K562 (cell line): ENCODE data around the gene ANO10. TPM values are rescaled to one million over a fixed set of nuclear protein-coding genes. Genes with fewer than 3 reads are reported as not detected.

Source experiments
- ATF2 ChIP-seq: sonication (generic); formaldehyde crosslinking; IDR thresholded peaks from 2 replicates; pipeline ENCODE4 v1.8.1; 2022; ENCODE audit warnings: missing genetic modification reagents
- ATF7 ChIP-seq: fragments of 450-650 bp; IDR thresholded peaks from 2 replicates; pipeline ENCODE4 v1.7.1; 2014; ENCODE audit warnings: mild to moderate bottlenecking, moderate library complexity
- CREB1 ChIP-seq, 2 experiments: sonication (generic) in 1 of 2; formaldehyde crosslinking in 1 of 2; IDR thresholded peaks; 2 replicates each; pipeline versions ENCODE4 v1.6.1 to v1.8.0; 2012 to 2022; ENCODE audit warnings: inconsistent platforms in 1 of 2, mild to moderate bottlenecking in 1 of 2, missing genetic modification reagents in 1 of 2, moderate library complexity in 1 of 2
- CREM ChIP-seq: IDR thresholded peaks from 2 replicates; pipeline ENCODE4 v1.6.1; 2014; ENCODE audit warnings: antibody characterized with exemption, low read depth
- DPF2 ChIP-seq: fragments of 450-650 bp; IDR thresholded peaks from 2 replicates; pipeline ENCODE4 v1.6.1; 2016
- E2F3 ChIP-seq: fragments of 250-450 bp; sonication (Bioruptor Pico); IDR thresholded peaks from 2 replicates; pipeline ENCODE4 v1.4.0; 2020; ENCODE audit warnings: mild to moderate bottlenecking
- EGR1 ChIP-seq: fragments of 450-650 bp; conservative IDR thresholded peaks from 2 replicates; pipeline ENCODE4 v1.6.1; 2017; ENCODE audit warnings: mild to moderate bottlenecking
- ETS2 ChIP-seq: IDR thresholded peaks from 2 replicates; pipeline ENCODE4 v1.6.1; 2016; ENCODE audit warnings: borderline replicate concordance, missing genetic modification characterization, mild to moderate bottlenecking, moderate library complexity, missing compliant biosample characterization; ENCODE audit not compliant: poor library complexity, severe bottlenecking
- FOS ChIP-seq: IDR thresholded peaks from 3 replicates; pipeline ENCODE4 v1.6.1; 2011; ENCODE audit not compliant: insufficient read length; ENCODE audit errors: extremely low read depth
- FOSL1 ChIP-seq: fragments of 200-800 bp; sonication (Bioruptor generic); conservative IDR thresholded peaks from 2 replicates; pipeline ENCODE4 v1.6.1; 2016; ENCODE audit warnings: missing genetic modification characterization, missing compliant biosample characterization
- FOXA1 ChIP-seq: fragments of 450-650 bp; IDR thresholded peaks from 2 replicates; pipeline ENCODE4 v1.6.1; 2016; ENCODE audit warnings: mild to moderate bottlenecking, borderline replicate concordance
- HNRNPH1 ChIP-seq: fragments of 200-400 bp; formaldehyde crosslinking; optimal IDR thresholded peaks from 2 replicates; pipeline ENCODE3; 2017; ENCODE audit warnings: low read depth, mild to moderate bottlenecking, low read length, moderate library complexity
- JUN ChIP-seq, 2 experiments: sonication (generic) in 1 of 2; formaldehyde crosslinking in 1 of 2; IDR thresholded peaks; 2 replicates each; pipeline versions ENCODE4 v1.6.1 to v1.8.0; 2012 to 2022; ENCODE audit warnings: borderline replicate concordance in 2 of 2, mild to moderate bottlenecking in 2 of 2, improper control_type of control experiment in 1 of 2, low read depth in 1 of 2, low read length in 1 of 2, missing genetic modification reagents in 1 of 2
- MAFK ChIP-seq: IDR thresholded peaks from 2 replicates; pipeline ENCODE4 v1.6.1; 2011; ENCODE audit warnings: low read length, improper control_type of control experiment
- MLLT1 ChIP-seq, 2 experiments: fragments of 450-650 bp; IDR thresholded peaks; 2 replicates each; pipeline ENCODE4 v1.6.1; 2016
- MTA3 ChIP-seq: fragments of 450-650 bp; formaldehyde crosslinking; IDR thresholded peaks from 2 replicates; pipeline ENCODE4 v1.6.1; 2017; ENCODE audit warnings: mild to moderate bottlenecking, borderline replicate concordance
- NCOA1 ChIP-seq: fragments of 450-650 bp; IDR thresholded peaks from 2 replicates; pipeline ENCODE4 v1.6.1; 2016; ENCODE audit warnings: low read depth
- PHTF2 ChIP-seq: fragments of 250-450 bp; sonication (Bioruptor Pico); IDR thresholded peaks from 2 replicates; pipeline ENCODE4 v1.5.0; 2021; ENCODE audit warnings: mild to moderate bottlenecking
- SMAD2 ChIP-seq: fragments of 150-350 bp; IDR thresholded peaks from 2 replicates; pipeline ENCODE4 v1.6.1; 2014; ENCODE audit warnings: low read depth, mild to moderate bottlenecking, low read length
- SMARCC2 ChIP-seq: fragments of 450-650 bp; IDR thresholded peaks from 2 replicates; pipeline ENCODE4 v1.6.1; 2017; ENCODE audit warnings: antibody characterized with exemption, moderate library complexity, mild to moderate bottlenecking, low read depth
- SMARCE1 ChIP-seq: fragments of 450-650 bp; IDR thresholded peaks from 2 replicates; pipeline ENCODE4 v1.7.1; 2016; ENCODE audit warnings: mild to moderate bottlenecking
- TFE3 ChIP-seq: fragments of 450-650 bp; formaldehyde crosslinking; IDR thresholded peaks from 2 replicates; pipeline ENCODE4 v1.4.0; 2020; ENCODE audit warnings: mild to moderate bottlenecking, mixed read lengths
- THAP12 ChIP-seq: fragments of 250-450 bp; sonication (Bioruptor Pico); IDR thresholded peaks from 2 replicates; pipeline ENCODE4 v1.9.0; 2021; ENCODE audit warnings: mild to moderate bottlenecking, inconsistent platforms
- XRCC3 ChIP-seq: fragments of 450-650 bp; IDR thresholded peaks from 2 replicates; pipeline ENCODE4 v1.6.1; 2017; ENCODE audit warnings: mild to moderate bottlenecking, moderate library complexity
- polyA plus RNA-seq, 8 experiments: library from polyadenylated mRNA; depleted of rRNA in 4 of 8; stranded (reverse) in 5 of 8; unstranded in 3 of 8; fragments of >200 nt; fragmentation: Nextera tagmentation in 2 of 8; fragmentation: Illumina TruSeq in 1 of 8; extraction: Ambion mirVana in 2 of 8; extraction: Trizol in 1 of 8; gene quantifications; 2 replicates each; pipeline versions ENCODE4 v1.2.1 to v1.2.3, GENCODE V29; 2011 to 2014; ENCODE audit warnings: inconsistent platforms in 1 of 8, missing spikeins in 1 of 8
- total RNA-seq, 7 experiments: library from RNA; depleted of rRNA in 6 of 7; stranded (reverse); fragments of >200 nt in 6 of 7; fragmentation: Illumina TruSeq in 2 of 7; extraction: Trizol in 2 of 7; gene quantifications; 2 replicates each; pipeline versions ENCODE4 v1.2.1 to v1.2.3, GENCODE V29; 2011 to 2021; ENCODE audit warnings: low replicate concordance in 1 of 7

The ANO10 gene
- total and polyA plus RNA-seq, 9 of the 15 experiments (the other 6 are each of a cell fraction or from before 2014, with no cell fraction given) = 6.4 to 46.0 (median 32.3) TPM

- TF ChIP-seq MLLT1 (IDR thresholded peaks at IDR 0.05) = 0 out of 4 replicates have a peak, but pooled peaks have one; percentile 22 to 36
- peak; percentile 87 for TF ChIP-seq DPF2
- TF ChIP-seq NCOA1 = peak; percentile 66
- TF ChIP-seq ATF7 = peak; percentile 19; the same call in 1 of the 2 replicates
- TF ChIP-seq FOXA1 = no peak
- peak; percentile 42 for TF ChIP-seq FOS
- peak; percentile 55; the same call in 1 of the 2 replicates for TF ChIP-seq CREM
- peak; percentile 94 for TF ChIP-seq FOSL1 (tag)
- peak; percentile 51; the same call in 1 of the 2 replicates for TF ChIP-seq SMARCC2
- TF ChIP-seq THAP12 (CRISPR knock-in tag) = no peak
- no peak for TF ChIP-seq ETS2 (tag)
- no peak for TF ChIP-seq TFE3
- no peak for TF ChIP-seq CREB1 (IDR thresholded peaks at IDR 0.05)
- peak; percentile 44; the same call in 1 of the 2 replicates for TF ChIP-seq CREB1 (CRISPR knock-in tag; IDR thresholded peaks at IDR 0.05)
- peak; percentile 80 for TF ChIP-seq EGR1
- peak; percentile 86 for TF ChIP-seq SMARCE1
- no peak for TF ChIP-seq XRCC3
- TF ChIP-seq PHTF2 = no peak
- no peak for TF ChIP-seq ATF2 (CRISPR knock-in tag)
- TF ChIP-seq E2F3 (CRISPR knock-in tag) = no peak
- TF ChIP-seq JUN (IDR thresholded peaks at IDR 0.05; ENCODE audit: borderline replicate concordance, low read depth, low read length) = peak; percentile 90
- no peak for TF ChIP-seq JUN (CRISPR knock-in tag; IDR thresholded peaks at IDR 0.05; ENCODE audit: borderline replicate concordance)
- TF ChIP-seq SMAD2 = no peak
- 0 out of 2 replicates have a peak, but pooled peaks have one; percentile 26 for TF ChIP-seq MTA3
- 0 out of 2 replicates have a peak, but pooled peaks have one; percentile 16 for TF ChIP-seq MAFK
- TF ChIP-seq HNRNPH1 = no peak
These were observed 166.6 kb downstream of the ANO10 start (continued) for GRCh38 chr3:43455233-43455632.
